T-cell (primary cell): ENCODE results near the gene RASGEF1B. TPM values are rescaled to one million over a fixed set of nuclear protein-coding genes. Genes with fewer than 3 reads are reported as not detected.

ENCODE experiments used
- ATAC-seq, 4 experiments: fragments of 200-7000 bp in 3 of 4; fragments of 150-1000 bp in 1 of 4; cut with Tn5 transposase; replicated peaks in 1 of 4; 1 replicate in 3 of 4; 2 replicates in 1 of 4; pipeline ENCODE4 v1.10.0; 2021; ENCODE audit warnings: moderate library complexity in 3 of 4, mild to moderate bottlenecking in 2 of 4, moderate number of reproducible peaks in 1 of 4
- CTCF ChIA-PET, 2 donors: fragments of 300-600 bp; sonication (Branson Sonifier 250); formaldehyde crosslinking; loops; one replicate each; lab custom pipeline; 2022; ENCODE audit warnings: antibody characterized with exemption in 2 of 2; lab: Charles Lee
- POLR2A ChIA-PET, 2 donors: fragments of 300-600 bp; sonication (Branson Sonifier 250); formaldehyde crosslinking; loops; one replicate each; lab custom pipeline; 2022; ENCODE audit warnings: antibody characterized with exemption in 2 of 2; lab: Charles Lee
- DNase-seq, 35 experiments: peaks; one replicate each; pipeline versions ENCODE4 v3.0.0 to v3.0.0-alpha.2; 2013 to 2023
- H3K27ac ChIP-seq: one replicate; pipeline ENCODE4 v1.5.1; 2013; ENCODE audit warnings: low read length
- H3K27me3 ChIP-seq, 2 experiments: replicated peaks in 1 of 2; 1 replicate in 1 of 2; 2 replicates in 1 of 2; pipeline versions ENCODE4 v1.6.1 to v1.7.0; 2013; ENCODE audit warnings: low read length in 1 of 2, mixed read lengths in 1 of 2; ENCODE audit not compliant: control insufficient read depth in 2 of 2, insufficient read depth in 2 of 2; ENCODE audit errors: extremely low read depth in 1 of 2
- H3K36me3 ChIP-seq, 2 donors: 1 replicate in 1 of 2; 2 replicates in 1 of 2; pipeline versions ENCODE4 v1.6.1 to v1.7.0; 2013; ENCODE audit warnings: low read length in 1 of 2; ENCODE audit not compliant: control insufficient read depth in 2 of 2, insufficient read depth in 1 of 2; ENCODE audit errors: extremely low read depth in 1 of 2
- H3K4me1 ChIP-seq, 2 experiments: 1 replicate in 1 of 2; 2 replicates in 1 of 2; pipeline versions ENCODE4 v1.6.1 to v1.7.0; 2013; ENCODE audit warnings: low read length in 2 of 2, mixed read lengths in 1 of 2; ENCODE audit not compliant: insufficient read depth in 2 of 2, control insufficient read depth in 1 of 2; ENCODE audit errors: extremely low read depth in 1 of 2
- H3K4me3 ChIP-seq, 2 donors: 1 replicate in 1 of 2; 2 replicates in 1 of 2; pipeline versions ENCODE4 v1.5.1 to v1.7.0; 2013; ENCODE audit warnings: mild to moderate bottlenecking in 2 of 2, low read length in 1 of 2, moderate library complexity in 1 of 2; ENCODE audit not compliant: control insufficient read depth in 1 of 2; ENCODE audit errors: extremely low read depth in 1 of 2
- H3K9me3 ChIP-seq: 2 replicates; pipeline ENCODE4 v1.7.0; 2013
- H3K27ac Mint-ChIP-seq, 2 donors: one replicate each; pipeline ENCODE4 v1.8.0; 2020 to 2021; ENCODE audit warnings: mild to moderate bottlenecking in 2 of 2, mixed read lengths in 2 of 2
- H3K27me3 Mint-ChIP-seq, 2 donors: one replicate each; pipeline ENCODE4 v1.8.0; 2021 to 2022; ENCODE audit warnings: mixed read lengths in 2 of 2
- H3K36me3 Mint-ChIP-seq: one replicate; pipeline ENCODE4 v1.8.0; 2021; ENCODE audit warnings: mixed read lengths
- H3K4me1 Mint-ChIP-seq, 3 donors: one replicate each; pipeline ENCODE4 v1.8.0; 2020 to 2022; ENCODE audit warnings: mixed read lengths in 3 of 3, mild to moderate bottlenecking in 1 of 3
- H3K4me3 Mint-ChIP-seq, 3 donors: one replicate each; pipeline ENCODE4 v1.8.0; 2020 to 2022; ENCODE audit warnings: mild to moderate bottlenecking in 3 of 3, mixed read lengths in 3 of 3, moderate library complexity in 3 of 3
- H3K9me3 Mint-ChIP-seq, 3 donors: one replicate each; pipeline ENCODE4 v1.8.0; 2020 to 2022; ENCODE audit warnings: mixed read lengths in 3 of 3
- WGBS: methylation state at CpG from one replicate; pipeline ENCODE4 v1.1.5; 2013; ENCODE audit warnings: missing lambda C conversion rate; ENCODE audit not compliant: insufficient coverage; 5-methylcytosine and 5-hydroxymethylcytosine counted together
- total RNA-seq, 35 experiments: library from RNA in 6 of 35; stranded (reverse) in 6 of 35; fragments of 120-200 nt in 1 of 35; gene quantifications; one replicate each; pipeline versions ENCODE4 v1.2.1 to v1.2.4 and lab custom pipeline; 2013 to 2026

The RASGEF1B gene
- total RNA-seq, 5 donors from 2014 or later (not counting 1 experiment from before 2014, with no cell fraction given) = 7.3 to 54.0 (median 8.1) TPM

- Mint-ChIP-seq H3K4me3 (peak overlapping the region in 1 of 3 donors; percentile 47), H3K4me1 (peaks cover 48 to 56% (median 49%) of the 10 kb centered on the region in 3 donors), H3K27me3 (no peaks in the 10 kb centered on the region), H3K27ac (peak overlapping the region; percentile 15 to 56), H3K9me3 (peaks cover 3 to 8% (median 3%) of the 10 kb centered on the region in 3 donors), H3K36me3 (peaks cover 4% of the 10 kb centered on the region)
- no peaks in the 10 kb centered on the region for H3K36me3 ChIP-seq
- H3K4me3 ChIP-seq = no peak overlapping the region
- H3K27me3 ChIP-seq = no peaks in the 10 kb centered on the region
- ChIA-PET CTCF (interaction anchor here in 1 of 2 donors (1.0 kb wide), 1 partner anchor 28 kb away, joined by 4 read pairs; no protein-coding TSS in a partner anchor), POLR2A (interaction anchor here (0.5 to 0.6 kb wide), 2 partner anchors 8 to 28 kb away, joined by 3 read pairs; no protein-coding TSS in a partner anchor)
- no peak overlapping the region for H3K27ac ChIP-seq
- no peak for ATAC-seq
- DNase-seq = no peak
- peaks cover 19 to 43% of the 10 kb centered on the region in 2 experiments for H3K4me1 ChIP-seq
- H3K9me3 ChIP-seq = peaks cover 2% of the 10 kb centered on the region
Observed at GRCh38 chr4:81495345-81495744, 23.6 kb upstream of the RASGEF1B start.

- Mint-ChIP-seq H3K27ac (peak overlapping the region; percentile 86 to 88), H3K9me3 (peaks cover 3 to 12% (median 3%) of the 10 kb centered on the region in 3 donors), H3K27me3 (no peaks in the 10 kb centered on the region), H3K4me3 (peak overlapping the region; percentile 49 to 68 (median 60)), H3K4me1 (peaks cover 47 to 53% (median 50%) of the 10 kb centered on the region in 3 donors), H3K36me3 (peaks cover 7% of the 10 kb centered on the region)
- DNase-seq (peak in 1 of 35 experiments; percentile 62), ATAC-seq (peak in 3 of 4 experiments; percentile 31 to 47 (median 41))
- WGBS = no CpG with 5 or more reads among the region's 1 CpG
- H3K27ac ChIP-seq = peak overlapping the region; percentile 96
- H3K4me3 ChIP-seq = peak overlapping the region; percentile 6 to 28
- no peaks in the 10 kb centered on the region for H3K27me3 ChIP-seq
- peaks cover 19 to 34% of the 10 kb centered on the region in 2 experiments for H3K4me1 ChIP-seq
- CTCF ChIA-PET = interaction anchor here in 1 of 2 donors (0.6 kb wide), 1 partner anchor 791 kb away, joined by 4 read pairs; no protein-coding TSS in a partner anchor
- POLR2A ChIA-PET = interaction anchor here (0.5 to 1.5 kb wide), 4 partner anchors 22 to 38 kb away, joined by 3 to 4 read pairs (median 4); partner anchors contain the start of gene RASGEF1B (in 1 of the 2)
- peaks cover 2% of the 10 kb centered on the region for H3K9me3 ChIP-seq
- no peaks in the 10 kb centered on the region for H3K36me3 ChIP-seq
Observed at GRCh38 chr4:81494031-81494431, 22.3 kb upstream of the RASGEF1B start.

- ChIA-PET POLR2A (interaction anchor here (0.7 to 1.5 kb wide), 7 partner anchors 13 to 721 kb away, joined by 3 to 67 read pairs (median 5); partner anchors contain the start of gene RASGEF1B (in 2 of the 2)), CTCF (interaction anchor here in 1 of 2 donors (0.6 to 3.4 kb wide), 7 partner anchors 9 to 104 kb away, joined by 3 to 52 read pairs (median 4); partner anchors contain the start of gene RASGEF1B)
- ATAC-seq (no peak), DNase-seq (peak in 1 of 35 experiments; percentile 42)
- Mint-ChIP-seq H3K9me3 (peaks cover 3 to 12% (median 3%) of the 10 kb centered on the region in 3 donors), H3K4me3 (peak overlapping the region; percentile 4 to 49 (median 29)), H3K36me3 (peaks cover 7% of the 10 kb centered on the region), H3K4me1 (peaks cover 49 to 53% (median 50%) of the 10 kb centered on the region in 3 donors), H3K27me3 (no peaks in the 10 kb centered on the region), H3K27ac (peak overlapping the region; percentile 74 to 87)
- Histone ChIP-seq H3K4me3 (no peak overlapping the region), H3K9me3 (peaks cover 2% of the 10 kb centered on the region), H3K36me3 (no peaks in the 10 kb centered on the region), H3K27ac (peak overlapping the region; percentile 96), H3K27me3 (no peaks in the 10 kb centered on the region), H3K4me1 (peaks cover 19 to 34% of the 10 kb centered on the region in 2 experiments)
- WGBS = no CpG with 5 or more reads among the region's 1 CpG
Observed at GRCh38 chr4:81492606-81493230, 21.0 kb upstream of the RASGEF1B start.

GRCh38 chr4:81491943-81492342 lies 20.2 kb upstream of the RASGEF1B start:
- peaks cover 19 to 34% of the 10 kb centered on the region in 2 experiments for H3K4me1 ChIP-seq
- ChIA-PET CTCF (interaction anchor here in 1 of 2 donors (0.6 to 3.4 kb wide), 7 partner anchors 10 to 70 kb away, joined by 3 to 52 read pairs (median 4); partner anchors contain the start of gene RASGEF1B), POLR2A (interaction anchor here (0.9 to 1.5 kb wide), 7 partner anchors 14 to 27 kb away, joined by 3 to 67 read pairs (median 5); partner anchors contain the start of gene RASGEF1B (in 2 of the 2))
- DNase-seq = peak in 3 of 35 experiments; percentile 15 to 86 (median 40)
- no peaks in the 10 kb centered on the region for H3K36me3 ChIP-seq
- Mint-ChIP-seq H3K27me3 (no peaks in the 10 kb centered on the region), H3K4me1 (peaks cover 49 to 53% (median 50%) of the 10 kb centered on the region in 3 donors), H3K27ac (peak overlapping the region; percentile 74 to 87), H3K9me3 (peaks cover 3 to 12% (median 3%) of the 10 kb centered on the region in 3 donors), H3K36me3 (peaks cover 7% of the 10 kb centered on the region), H3K4me3 (peak overlapping the region; percentile 2 to 49 (median 44))
- WGBS = no CpG with 5 or more reads among the region's 1 CpG
- no peak overlapping the region for H3K4me3 ChIP-seq
- H3K27me3 ChIP-seq = no peaks in the 10 kb centered on the region
- peak overlapping the region; percentile 96 for H3K27ac ChIP-seq
- H3K9me3 ChIP-seq = peaks cover 2% of the 10 kb centered on the region
- ATAC-seq = peak; percentile 72 to 95 (median 88)

GRCh38 chr4:81490403-81491160 lies 18.9 kb upstream of the RASGEF1B start:
- peak overlapping the region; percentile 55 to 77 for H3K27ac Mint-ChIP-seq
- H3K9me3 ChIP-seq = peaks cover 2% of the 10 kb centered on the region
- H3K4me1 Mint-ChIP-seq = peaks cover 46 to 49% (median 47%) of the 10 kb centered on the region in 3 donors
- H3K27ac ChIP-seq = peak overlapping the region; percentile 96
- no peak overlapping the region for H3K4me3 ChIP-seq
- no peaks in the 10 kb centered on the region for H3K36me3 ChIP-seq
- CTCF ChIA-PET = interaction anchor here (0.6 to 3.4 kb wide), 9 partner anchors 9 to 938 kb away, joined by 3 to 52 read pairs (median 3); partner anchors contain the start of gene RASGEF1B (in 1 of the 2)
- H3K36me3 Mint-ChIP-seq = peaks cover 7% of the 10 kb centered on the region
- DNase-seq = peak in 2 of 35 experiments; percentile 16 to 65
- peak overlapping the region in 2 of 3 donors; percentile 46 to 49 for H3K4me3 Mint-ChIP-seq
- H3K9me3 Mint-ChIP-seq = peaks cover 3 to 12% (median 3%) of the 10 kb centered on the region in 3 donors
- POLR2A ChIA-PET = interaction anchor here (0.6 to 4.1 kb wide), 4 partner anchors 19 to 22 kb away, joined by 3 to 65 read pairs (median 8); partner anchors contain the start of gene RASGEF1B (in 2 of the 2)
- no peaks in the 10 kb centered on the region for H3K27me3 ChIP-seq
- no peaks in the 10 kb centered on the region for H3K27me3 Mint-ChIP-seq
- peaks cover 19 to 32% of the 10 kb centered on the region in 2 experiments for H3K4me1 ChIP-seq
- peak in 1 of 4 experiments; percentile 11 for ATAC-seq
- no CpG with 5 or more reads among the region's 2 CpGs for WGBS
